NCI-H146 treated with DMSO at 0.1 percent for 48 hours (cell line): ENCODE data around the gene ARHGAP6.
"Not testable (repeated sequence)": the region's sequence is repeated elsewhere in the genome, so short reads cannot be mapped to it uniquely, and the experiment has no call there.

Source experiments
- DNase-seq: peaks from one replicate; lab custom pipeline; 2025; ENCODE audit not compliant: unreplicated experiment; lab: John Stamatoyannopoulos, UW

The ARHGAP6 gene

DNA sequence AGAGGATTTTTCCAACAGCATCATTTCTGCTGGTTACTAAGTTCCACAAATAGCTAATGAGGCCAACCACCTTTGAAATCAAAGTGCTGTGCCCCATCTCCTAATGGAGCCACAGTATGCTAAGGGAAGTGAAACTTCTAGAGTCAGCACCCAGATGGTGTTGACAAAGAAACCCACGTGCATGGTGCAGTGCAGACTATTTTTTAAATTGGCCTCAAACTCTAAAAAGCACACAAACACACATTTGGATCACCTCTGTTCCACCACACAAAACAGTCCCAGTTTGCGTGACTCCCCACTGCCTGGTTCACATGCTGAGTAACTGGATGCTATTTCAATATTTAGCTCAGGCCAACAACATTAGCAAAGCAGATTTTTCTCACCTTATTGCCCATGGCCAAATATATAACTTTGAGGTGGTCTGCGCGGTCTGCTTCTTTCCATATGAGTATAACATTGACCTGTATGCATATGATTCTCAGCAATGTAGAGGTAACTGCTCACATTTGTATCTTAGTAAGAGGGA is 302.6 kb downstream of the ARHGAP6 start:
- no peak for DNase-seq

DNA sequence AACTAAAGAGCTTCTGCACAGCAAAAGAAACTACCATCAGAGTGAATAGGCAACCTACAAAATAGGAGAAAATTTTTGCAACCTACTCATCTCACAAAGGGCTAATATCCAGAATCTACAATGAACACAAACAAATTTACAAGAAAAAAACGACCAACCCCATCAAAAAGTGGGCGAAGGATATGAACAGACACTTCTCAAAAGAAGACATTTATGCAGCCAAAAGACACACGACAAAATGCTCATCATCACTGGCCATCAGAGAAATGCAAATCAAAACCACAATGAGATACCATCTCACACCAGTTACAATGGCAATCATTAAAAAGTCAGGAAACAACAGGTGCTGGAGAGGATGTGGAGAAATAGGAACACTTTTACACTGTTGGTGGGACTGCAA is 304.1 kb downstream of the ARHGAP6 start:
- DNase-seq, result not testable (repeated sequence)

DNA sequence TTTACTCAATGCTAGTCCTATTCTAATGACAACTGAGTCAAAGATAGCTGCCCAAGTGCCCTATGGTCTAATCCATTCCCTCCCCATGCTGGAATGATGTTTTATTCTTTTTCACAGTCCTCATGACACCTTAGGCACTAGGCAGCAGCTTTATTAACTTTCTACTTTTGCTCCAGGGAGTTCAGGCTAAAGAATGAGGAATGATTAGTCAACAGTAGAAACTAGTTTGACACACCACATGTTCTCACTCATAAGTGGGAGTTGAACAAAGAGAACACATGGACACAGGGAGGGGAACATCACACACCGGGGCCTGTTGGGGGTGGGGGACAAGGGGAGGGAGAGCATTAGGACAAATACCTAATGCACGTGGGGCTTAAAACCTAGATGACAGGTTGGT is 309.8 kb downstream of the ARHGAP6 start:
- DNase-seq, result not testable (repeated sequence)

DNA sequence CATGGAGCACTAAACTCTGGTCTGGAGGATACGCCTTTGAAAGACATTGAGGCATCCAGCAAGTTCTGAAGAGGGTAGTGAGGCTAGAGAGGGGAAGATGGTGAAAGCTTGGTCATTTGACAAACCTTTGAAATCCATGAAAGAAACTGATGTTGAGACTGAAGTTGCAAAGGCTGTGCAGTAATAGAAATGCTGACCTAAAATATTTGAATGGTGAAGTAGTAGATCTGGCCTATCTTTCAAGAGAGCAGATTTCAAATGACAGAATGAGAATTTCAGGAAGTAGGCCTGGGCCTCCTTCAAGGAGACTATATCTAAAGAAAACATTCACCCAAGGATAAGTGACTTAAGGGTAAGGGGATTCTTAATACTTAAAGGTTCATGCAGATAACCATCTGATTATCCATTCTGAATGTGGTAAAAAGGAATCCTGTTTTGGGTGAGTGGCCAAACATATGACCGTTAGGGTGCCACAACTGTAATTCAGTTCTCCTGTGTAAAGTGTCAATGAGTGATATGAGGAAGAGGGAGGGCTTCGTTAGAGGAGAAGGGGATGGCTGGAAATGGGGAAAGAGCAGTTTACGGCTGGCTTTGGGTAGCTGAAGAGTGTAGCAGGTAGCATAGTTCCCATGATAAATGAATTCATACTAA is 310.3 kb downstream of the ARHGAP6 start:
- no peak for DNase-seq

DNA sequence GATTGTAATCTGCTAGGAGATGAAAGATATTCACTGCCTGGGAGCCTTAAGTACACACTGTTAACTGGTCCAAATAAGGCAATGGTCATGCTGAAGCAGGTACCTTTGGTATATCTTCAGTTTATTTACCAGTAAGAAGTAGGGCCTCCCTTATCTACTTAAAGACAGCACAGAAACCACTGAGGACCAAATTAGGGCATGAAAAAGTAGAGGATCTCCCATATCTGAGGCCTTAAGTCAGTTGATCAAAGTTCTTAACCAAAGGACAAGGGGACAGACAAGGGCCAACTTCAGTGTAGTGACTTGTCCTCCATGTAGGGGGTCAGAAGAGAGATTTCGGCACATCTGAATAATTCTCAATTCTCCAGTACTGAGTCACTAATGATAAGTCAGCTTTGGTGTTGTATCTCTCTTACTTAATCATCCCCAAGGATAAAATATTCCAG is 313.4 kb downstream of the ARHGAP6 start:
- DNase-seq, result no peak

DNA sequence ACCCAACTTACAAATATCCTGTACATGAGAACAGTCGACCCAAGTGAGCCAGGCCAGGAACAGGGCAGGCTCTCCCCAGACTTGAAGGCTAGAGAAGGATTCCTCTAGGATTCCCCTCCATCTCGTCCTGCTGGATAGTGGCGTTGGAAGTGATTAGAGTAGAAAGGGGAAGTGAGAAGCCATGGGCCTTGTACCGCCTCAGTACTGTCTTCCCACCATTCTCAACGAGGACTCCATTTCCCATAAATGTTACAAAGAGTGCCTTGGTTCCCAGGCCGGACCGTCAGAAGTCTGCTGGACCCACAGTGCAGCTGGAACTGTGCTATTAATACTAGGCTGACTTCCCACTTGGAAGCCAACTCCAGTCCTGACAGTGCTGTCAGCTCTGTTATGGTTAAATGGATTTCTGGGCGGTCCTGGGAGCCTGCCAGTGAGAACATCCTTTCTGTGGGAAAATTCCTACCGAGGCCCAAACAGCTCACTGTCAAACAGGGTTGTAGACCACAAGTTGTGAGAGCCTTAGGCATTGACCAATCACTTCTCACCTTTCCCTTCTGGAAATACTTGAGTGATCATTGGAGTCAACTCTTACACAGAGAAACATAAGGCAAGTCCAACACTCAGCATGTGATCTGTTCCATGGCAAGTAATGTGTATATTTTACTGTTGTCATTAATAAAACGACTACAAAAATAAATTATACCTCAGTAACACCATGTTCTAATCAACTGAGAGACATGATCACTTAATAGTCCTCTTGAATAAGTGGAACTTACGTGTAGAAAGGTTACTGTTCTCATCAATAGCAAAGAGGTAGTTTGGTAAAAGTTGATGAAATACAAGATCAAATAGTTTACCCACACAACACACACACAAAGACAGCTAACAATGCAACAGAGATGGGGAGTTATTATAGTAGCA is 314.1 kb downstream of the ARHGAP6 start:
- no peak for DNase-seq

DNA sequence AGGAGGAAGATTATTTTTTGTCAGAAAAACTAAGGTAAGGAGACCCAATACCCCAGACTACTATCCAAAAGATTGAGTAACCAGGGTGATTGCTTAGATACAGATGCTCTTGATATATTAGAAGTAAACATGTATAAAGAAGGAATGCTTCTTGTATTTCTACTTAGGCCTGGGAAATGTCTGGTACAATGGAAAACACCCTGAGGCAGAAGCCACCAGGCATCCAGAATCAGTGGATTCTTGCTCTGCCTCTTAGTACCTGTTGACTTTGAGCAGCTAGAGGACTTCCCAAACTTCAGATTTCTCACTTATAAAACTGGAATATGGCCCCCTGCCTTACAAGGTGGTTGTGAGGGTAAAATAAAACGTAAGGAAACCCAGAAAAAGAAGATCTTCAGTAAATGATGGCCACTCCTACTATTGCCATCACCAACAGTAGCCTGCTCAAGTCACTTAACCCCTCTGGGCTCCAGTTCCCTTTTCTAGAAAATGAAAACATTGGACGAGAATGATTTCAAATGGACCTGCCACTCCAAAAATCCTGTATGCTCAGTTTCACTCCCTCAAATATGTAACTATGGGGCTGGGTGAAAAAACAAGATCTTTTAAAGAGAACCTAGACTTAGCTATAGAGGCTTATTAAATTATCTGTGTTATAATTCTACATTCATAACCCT is 315.9 kb downstream of the ARHGAP6 start:
- DNase-seq, result no peak

DNA sequence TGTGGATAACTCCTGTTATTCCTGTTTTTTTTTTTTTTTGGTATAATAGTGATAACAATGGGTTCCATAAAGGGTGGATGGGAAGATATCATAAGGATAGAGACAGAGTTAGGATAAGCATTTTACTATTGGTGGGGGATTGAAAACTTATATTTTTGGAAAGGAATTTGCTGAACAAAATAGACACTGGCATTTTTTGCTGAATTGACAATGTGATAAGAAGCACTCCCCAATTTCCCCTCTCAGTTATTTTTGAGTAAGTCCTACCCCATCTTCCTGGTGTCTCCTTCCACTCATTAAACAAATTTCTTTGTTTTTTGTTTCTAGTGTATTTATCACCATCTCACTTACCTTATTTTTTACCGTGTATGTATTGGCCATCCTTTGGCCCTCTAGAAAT is 316.7 kb downstream of the ARHGAP6 start:
- no peak for DNase-seq

DNA sequence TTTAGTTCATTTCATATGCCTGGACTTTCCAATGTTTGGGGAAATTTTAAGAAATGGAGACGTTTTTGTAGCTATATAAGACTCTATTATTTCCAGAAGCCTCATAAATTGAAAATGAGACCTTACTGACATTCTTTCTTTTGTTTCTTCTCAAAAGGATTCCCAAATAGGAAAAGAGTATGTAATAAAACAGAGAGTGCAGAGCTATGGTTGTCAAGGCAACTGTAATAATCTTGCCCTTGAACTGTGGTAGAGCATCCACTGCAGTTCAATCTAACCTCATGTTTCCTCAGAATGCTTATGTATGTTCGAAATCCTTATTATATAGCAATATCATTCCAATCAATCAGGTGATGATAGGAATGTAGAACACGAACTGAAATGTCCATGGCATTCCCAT is 318.4 kb downstream of the ARHGAP6 start:
- DNase-seq, result no peak

DNA sequence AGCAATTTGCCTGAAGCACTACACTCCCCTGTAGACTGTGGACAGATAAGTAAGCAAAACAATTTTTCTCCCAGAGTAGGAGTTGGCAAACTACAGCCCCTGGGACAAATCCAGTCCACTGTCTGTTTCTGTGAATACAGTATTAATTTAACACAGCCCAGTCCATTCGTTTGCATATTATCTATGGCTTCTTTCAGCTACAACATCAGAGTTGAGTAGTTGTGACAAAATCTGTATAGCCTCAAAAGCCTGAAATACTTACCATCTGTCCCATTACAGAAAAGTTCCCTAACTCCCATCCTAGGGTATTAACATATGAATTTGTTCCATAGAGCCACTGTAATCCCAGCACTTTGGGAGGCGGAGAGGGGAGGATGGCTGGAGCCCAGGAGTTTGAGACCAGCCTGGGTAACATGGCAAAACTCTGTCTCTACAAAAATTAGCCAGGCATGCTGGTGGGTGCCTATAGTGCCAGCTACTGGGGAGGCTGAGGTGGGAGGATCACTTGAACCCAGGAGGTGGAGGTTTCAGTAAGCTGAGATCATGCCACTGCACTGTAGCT is 319.5 kb downstream of the ARHGAP6 start:
- no peak for DNase-seq

DNA sequence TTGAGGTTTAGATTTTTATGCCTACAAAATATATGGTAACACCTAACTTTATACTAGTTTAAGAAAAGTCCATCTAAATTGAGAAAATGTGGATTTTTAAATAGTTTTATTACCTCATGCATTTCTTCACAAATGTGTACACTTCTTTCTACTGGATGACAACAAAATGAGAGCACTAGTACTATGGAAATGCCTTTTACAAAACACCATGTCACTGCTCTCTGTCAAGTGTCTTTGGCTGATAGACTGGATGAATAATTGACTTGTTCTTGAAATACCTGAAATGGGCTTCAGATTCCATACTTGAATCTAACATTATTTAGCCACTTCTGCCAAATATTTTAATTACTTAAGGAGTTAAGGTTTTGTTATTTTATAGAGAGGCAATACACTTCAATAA is 323.0 kb downstream of the ARHGAP6 start:
- DNase-seq, result no peak

DNA sequence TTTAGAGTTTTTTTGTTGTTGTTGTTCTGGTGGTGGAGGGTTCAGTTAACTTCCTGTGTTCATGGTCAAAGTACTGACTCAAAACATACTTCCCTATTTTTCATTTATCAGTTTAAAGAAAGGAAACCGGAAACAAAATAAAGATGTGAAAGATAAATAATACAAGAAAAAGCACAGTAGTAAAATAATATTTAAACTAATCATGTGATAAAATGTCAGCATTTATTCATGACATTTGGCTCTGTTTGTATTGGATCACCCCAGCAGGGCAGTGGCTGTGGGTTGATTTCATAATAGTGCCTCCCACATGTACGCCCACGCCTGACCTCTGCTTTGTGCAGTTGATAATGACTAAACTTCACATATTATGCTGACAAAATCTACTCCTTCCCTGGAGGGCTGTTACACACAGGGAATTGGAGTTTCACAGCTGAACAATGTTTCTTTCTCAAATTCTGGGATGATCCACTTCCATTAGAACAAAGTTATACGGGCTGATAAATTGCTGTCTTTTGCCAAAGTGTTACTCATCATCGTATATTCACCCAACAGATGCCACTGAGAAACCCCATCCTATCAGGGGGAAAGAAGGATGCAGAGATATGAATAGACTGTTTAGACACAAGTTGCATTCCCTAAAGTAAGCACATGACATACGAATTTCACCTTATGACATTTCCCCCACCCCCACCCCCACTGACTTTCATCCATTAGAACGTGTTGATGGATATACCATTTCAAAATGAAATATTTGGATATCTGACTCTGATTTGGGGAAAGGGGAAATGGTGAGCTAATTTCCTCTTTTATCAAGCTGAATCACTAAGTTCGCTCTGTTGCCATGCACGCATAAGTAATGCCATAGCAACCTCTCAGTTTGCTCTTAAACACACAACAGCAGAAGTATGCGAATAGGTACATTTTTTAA is 324.2 kb downstream of the ARHGAP6 start:
- DNase-seq, result no peak

DNA sequence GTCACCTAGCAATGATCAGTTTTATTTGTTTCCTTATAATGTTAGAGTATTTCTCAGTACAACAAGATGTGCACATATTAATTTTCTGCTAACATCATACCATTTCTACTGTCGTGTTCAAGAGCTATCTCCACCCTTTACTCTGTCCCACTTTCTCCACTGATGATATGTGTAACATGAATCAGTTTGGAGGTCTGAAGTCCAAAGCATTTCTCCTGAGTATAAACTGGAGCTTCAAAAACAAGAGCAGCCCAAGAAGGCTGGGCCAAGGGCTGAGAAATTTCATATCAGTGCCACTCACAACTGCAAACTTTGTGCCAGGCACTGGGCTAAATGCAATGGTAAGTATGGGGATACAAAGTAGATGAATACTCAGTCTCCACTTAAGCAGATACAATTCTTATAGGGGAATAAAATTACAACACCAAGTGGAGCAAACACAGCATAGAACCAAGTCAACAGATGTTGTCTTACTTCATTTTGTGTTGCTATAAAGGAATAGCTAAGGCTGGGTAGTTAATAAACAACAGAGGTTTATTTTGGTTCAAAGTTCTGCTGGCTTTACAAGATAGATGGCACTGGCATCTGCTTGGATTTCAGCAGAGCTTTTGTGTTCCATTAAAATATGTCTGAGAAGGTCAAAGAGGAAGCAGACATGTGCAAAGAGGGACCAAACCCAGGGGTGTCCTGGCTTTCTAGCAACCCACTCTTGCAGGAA is 328.3 kb downstream of the ARHGAP6 start:
- no peak for DNase-seq

DNA sequence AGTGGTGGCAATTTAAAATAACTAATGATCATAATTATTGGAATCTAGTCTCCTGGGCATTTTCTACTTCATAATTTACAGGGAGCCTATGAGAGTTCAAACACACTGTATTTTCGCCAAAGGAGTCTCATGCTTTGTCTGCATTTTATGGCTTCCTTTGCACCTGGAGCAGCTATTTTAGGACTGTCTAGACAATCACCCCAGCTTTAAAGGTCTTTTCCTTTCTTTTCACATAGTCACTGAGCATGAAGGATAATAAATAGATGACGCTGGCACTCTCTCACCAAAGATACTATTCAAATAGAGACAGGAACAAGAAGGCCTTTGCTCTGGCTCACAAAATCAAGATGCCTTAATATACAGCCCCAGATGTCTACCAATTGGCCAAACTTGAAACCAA is 329.5 kb downstream of the ARHGAP6 start:
- no peak for DNase-seq

DNA sequence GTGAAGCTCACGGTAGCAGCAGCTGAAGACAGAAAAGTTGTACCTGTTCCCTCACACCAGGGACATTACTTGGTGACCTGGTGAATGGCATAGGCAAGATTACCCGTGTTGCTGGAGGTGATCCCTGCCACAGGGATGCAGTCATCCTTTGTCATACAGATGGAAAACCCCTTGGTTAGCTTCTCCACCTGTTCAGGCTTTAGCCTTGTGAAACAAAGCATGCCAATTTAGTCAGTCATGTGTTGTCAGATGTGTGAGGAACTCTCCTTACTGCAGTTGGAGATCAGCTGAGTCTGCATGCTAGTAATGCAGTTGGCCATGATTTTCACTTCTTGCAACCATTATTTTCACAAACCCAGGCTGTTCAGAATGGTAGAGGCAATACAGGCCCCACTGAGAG is 331.6 kb downstream of the ARHGAP6 start:
- DNase-seq, result no peak

DNA sequence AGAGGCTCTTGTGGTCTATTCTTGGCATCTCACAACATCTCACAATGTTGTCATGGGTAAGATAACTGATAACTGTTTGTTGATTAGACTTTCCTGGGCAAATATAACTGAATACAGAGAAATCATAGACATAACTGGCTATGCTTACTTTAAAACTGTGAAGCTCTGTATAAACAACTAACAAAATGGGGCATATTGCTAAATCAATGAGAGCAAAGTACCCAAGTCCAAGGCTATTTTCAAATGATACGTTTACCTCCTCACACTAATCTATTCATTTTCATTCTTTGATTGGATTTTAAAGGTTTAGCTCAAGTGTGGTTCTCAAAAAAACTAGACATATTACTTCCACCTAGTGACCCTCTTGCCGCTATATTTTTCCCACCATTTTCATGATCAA is 333.9 kb downstream of the ARHGAP6 start:
- DNase-seq, result no peak

DNA sequence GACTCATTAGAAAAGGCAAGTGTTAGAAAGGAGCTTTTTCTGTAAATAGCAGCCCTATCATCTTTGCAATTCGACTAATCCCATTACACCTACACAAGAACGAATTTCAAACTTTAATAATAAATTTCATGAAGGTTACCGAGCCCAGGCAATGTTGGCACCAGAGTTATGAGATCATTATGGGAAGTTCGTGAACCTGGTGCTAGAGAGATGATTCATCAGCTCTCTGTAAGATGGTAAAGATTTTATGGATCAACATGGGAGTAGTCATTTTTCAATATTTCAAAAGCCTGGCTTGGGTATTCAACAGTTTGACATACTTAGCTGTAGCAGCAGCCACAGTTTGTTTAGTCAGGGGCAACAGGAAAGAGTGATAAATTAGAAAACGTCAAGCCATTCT is 336.7 kb downstream of the ARHGAP6 start:
- no peak for DNase-seq

DNA sequence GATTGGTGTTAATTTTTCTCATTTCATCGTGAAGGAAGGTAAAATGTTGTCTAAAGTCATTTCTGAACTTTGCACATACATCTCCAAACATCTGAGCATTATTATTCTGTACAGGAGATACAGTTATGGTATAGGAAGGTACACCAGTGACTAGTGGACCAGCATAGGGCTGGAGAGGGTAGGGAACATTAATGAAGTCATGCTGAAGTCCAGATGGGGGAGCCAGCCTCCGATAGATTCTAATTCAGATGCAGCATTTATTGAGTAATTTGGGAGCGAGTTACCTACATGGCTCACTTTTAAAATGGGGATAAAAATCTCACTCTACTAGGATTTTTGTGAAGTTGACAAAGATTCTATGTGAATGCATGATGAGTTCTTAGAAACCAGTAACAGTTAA is 337.6 kb downstream of the ARHGAP6 start:
- DNase-seq, result no peak

DNA sequence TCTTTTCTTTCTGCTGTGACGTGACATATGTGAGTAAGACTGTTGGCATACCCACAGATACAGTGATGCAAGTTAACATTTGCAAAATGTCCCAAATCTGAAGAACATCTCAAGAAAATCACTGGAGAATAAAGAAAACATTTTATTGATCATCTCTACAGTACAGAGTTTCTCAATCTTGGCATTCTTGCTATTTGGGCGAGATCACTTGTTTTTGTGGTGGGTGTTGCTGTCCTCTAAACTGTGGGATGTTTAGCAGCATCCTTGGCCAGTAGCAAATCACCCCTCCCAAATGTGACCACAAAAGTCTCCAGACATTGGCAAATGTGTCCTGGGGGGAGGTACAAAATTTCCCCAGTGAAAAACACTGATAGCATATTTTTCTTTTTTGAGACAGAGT is 343.7 kb downstream of the ARHGAP6 start:
- DNase-seq, result no peak
